ENCODE measurements around the gene TIMM13.
A peak's percentile ranks its signal among the peaks of the same experiment; 100 is the strongest.
"Not testable (repeated sequence)": the region's sequence is repeated elsewhere in the genome, so short reads cannot be mapped to it uniquely, and the experiment has no call there.

Gene TIMM13

DNA sequence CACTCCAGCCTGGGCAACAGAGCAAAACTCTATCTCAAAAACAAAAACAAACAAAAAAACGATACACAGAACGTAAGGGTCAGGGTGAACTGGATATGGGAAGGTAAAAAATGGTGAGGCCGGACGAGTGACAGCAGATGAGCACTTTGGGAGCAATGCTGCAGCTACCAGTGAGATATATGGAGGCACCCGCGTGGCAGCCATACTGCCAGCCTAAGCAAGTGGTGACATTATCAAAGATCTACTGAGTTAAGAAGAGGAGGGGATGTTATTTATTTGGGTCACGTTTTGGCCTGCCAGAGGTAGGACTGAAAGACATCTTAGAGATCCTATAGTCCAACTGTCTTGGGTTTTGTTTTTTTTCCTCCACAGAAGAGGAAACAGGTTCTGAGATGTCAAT is 14.2 kb downstream of the TIMM13 start:
- no peak for DNase-seq

- DNase-seq: no peak
Measured at GRCh38 chr19:2412449-2412848, 14.9 kb downstream of the TIMM13 start.

DNA sequence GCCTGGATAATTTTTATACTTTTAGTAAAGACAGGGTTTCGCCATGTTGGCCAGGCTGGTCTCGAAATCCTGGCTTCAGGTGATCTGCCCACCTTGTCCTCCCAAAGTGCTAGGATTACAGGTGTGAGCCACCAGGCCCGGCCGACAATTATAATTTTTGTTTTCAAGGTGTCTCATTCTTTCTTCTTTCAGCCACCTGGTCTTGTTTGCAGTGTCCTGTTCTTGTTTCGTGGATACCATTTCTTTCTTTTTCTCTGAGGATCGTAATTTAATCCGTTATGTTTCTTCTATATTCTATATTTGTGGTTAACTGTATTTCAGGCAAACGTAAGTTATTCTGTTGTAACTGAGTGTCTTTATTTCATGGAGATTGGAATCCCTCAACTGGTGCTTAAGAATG is 15.7 kb downstream of the TIMM13 start:
- DNase-seq: no peak

- no peak for DNase-seq
Measured at GRCh38 chr19:2410023-2410422, 17.4 kb downstream of the TIMM13 start.

GRCh38 chr19:2409352-2409912 is 18.0 kb downstream of the TIMM13 start:
- DNase-seq: no peak

DNA sequence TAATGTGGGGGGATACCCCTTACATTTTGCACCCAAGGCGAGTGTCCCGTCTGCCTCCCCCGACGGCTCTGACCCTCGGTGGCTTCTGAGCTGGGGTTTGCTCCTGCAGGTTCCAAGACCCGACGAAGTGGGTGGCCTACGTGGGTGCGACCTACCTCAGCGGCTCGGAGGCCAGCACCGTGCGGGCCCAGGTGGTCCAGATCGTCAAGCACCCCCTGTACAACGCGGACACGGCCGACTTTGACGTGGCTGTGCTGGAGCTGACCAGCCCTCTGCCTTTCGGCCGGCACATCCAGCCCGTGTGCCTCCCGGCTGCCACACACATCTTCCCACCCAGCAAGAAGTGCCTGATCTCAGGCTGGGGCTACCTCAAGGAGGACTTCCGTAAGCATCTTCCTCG is 19.1 kb downstream of the TIMM13 start:
- no peak for DNase-seq

GRCh38 chr19:2399582-2399981 is 27.8 kb downstream of the TIMM13 start:
- DNase-seq: no peak

DNA sequence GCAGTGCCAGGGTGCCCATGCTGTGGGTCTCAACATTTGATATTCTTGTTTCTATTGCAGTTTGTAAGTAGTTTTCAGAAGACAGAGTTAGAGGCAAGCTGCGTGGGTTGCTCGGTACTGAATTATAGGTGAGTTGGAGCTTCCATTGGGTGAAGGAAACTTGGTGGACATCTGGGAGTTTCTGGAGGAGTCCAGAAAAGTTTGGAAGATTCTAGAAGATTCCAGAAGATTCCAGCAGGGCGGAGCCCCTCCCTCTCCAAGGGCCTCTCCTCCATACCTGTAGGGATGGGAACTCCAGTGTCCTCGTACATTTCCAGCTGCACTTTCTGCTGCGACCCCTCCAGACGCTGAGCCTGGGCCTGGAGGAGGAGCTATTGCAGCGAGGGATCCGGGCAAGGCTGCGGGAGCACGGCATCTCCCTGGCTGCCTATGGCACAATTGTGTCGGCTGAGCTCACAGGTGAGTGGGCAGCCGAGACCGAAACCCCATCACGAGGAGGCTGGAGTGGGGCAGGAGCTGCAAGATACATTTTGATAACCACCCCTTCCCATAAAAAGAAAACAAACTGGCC is 28.6 kb downstream of the TIMM13 start:
- no peak for DNase-seq

- not testable (repeated sequence) for DNase-seq
Measured at GRCh38 chr19:2397173-2397572, 30.2 kb downstream of the TIMM13 start.

DNA sequence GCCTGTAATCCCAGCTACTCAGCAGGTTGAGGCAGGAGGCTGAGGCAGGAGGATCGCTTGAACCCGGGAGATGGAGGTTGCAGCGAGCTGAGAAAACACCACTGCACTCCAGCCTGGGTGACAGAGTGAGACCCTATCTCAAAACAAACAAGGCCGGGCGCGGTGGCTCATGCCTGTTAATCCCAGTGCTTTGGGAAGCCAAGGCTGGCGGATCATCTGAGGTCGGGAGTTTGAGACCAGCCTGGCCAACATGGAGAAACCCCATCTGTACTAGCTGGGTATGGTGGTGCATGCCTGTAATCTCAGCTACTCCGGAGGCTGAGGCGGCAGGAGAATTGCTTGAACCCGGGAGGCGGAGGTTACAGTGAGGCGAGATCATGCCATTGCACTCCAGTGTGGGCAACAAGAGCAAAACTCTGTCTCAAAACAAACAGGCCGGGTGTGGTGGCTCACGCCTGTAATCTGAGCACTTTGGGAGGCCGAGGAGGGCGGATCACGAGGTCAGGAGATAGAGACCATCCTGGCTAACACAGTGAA is 32.0 kb downstream of the TIMM13 start:
- DNase-seq: not testable (repeated sequence)

DNA sequence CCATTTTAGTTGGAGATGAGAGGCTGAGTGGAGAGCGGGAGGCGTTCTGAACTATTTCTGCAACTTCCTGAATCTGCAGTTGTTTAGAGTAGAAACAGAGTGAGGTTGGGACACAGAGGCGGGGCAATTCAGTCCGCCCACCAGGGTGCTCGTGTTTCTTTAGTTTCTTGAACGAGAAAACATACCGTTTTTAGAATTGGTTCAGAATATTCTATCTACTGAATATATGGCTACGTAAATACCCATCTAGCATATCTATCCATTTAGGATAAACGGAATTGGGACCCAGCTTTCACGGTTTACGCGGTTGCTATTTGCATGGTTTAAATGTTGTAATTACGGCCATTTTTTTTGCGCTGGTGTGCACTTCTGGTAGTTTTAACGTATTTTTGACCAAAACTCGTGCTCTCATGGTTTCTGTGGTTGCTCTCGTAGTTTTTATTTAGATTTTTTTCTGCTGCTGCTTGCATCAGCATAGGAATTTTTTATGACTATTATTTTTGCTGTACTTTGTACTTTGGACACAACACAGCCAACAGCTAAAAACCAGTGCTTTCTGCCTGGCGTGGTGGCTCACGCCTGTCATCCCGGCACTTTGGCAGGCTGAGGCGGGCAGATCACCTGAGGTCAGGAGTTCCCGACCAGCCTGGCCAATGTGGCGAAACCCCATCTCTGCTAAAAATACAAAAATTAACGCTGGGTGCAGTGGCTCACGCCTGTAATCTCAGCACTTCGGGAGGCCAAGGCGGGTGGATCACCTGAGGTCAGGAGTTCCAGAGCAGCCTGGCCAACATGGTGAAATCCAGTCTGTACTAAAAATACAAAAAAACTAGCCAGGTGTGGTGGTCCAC is 32.7 kb downstream of the TIMM13 start:
- no peak for DNase-seq

DNA sequence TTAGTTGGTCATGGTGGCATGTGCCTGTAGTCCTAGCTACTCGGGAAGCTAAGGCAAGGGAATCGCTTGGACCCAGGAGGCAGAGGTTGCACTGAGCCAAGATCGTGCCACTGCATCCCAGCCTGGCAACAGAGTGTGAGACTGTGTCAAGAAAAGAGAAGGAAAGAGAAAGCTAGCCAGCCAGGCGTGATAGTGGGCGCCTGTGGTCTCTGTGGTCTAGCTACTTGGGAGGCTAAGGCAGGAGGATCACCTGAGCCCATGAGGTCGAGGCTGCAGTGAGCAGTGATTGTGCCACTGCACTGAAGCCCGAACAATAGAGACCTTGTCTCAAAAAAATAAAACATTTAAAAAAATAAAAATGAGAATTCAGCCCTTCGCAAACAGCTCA is 33.3 kb downstream of the TIMM13 start:
- DNase-seq: no peak

- DNase-seq: not testable (repeated sequence)
Measured at GRCh38 chr19:2392899-2393298, 34.5 kb downstream of the TIMM13 start.

DNA sequence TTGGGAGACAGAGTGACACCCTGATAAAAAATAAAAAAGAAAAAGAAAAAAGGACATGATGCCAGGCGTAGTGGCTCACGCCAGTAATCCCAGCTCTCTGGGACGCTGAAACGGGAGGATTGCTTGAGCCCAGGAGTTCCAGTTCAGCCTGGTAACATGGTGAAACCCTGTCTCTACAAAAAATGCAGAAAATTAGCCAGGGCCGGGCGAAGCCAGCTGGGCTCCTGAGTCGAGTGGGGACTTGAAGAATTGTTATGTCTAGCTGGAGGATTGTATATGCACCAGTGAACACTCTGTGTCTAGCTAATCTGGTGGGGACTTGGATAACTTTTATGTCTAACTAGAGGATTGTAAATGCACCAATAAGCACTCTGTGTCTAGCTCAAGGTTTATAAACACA is 35.0 kb downstream of the TIMM13 start:
- DNase-seq: no peak

DNA sequence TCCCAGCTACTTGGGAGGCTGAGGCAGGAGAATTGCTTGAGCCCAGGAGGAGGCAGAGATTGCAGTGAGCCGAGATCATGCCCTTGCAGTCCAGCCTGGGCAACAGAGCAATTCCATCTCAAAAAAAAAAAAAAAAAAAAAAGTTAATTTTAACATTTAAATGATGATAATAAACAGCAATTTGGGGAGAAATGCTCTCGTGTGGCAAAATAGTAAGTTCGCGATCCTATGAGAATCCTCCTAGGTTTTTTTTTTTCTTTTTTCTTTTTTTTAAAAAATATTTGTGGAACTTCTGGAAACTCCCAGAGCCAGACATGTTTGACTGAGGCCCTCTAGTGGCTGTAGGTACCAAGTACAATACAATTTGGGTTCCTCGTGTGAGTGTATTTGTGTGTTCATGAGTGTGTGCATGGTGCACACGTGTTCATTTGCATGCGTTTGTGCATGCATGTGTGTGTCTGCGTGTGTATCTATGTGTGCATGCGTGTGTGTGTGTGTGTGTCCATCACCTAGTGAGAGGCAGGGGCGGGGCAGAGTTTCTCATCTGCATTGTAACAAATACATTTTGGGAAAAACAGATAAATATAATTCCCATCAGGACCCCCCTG is 36.2 kb downstream of the TIMM13 start:
- DNase-seq: peak; percentile 47

DNA sequence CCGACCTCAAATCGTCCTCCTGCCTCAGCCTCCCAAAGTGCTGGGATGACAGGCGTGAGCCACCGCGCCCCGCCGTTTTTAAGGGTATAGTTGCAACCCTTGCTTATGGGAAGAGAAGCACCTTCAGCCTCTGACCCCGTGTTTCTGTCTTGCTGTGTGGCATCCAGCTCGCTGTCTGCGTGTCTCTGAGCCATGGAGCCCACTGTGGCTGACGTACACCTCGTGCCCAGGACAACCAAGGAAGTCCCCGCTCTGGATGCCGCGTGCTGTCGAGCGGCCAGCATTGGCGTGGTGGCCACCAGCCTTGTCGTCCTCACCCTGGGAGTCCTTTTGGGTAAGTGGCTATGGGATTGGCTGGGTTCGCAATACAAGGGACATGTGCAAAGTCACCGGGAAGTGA is 37.8 kb downstream of the TIMM13 start:
- no peak for DNase-seq

- no peak for DNase-seq
Measured at GRCh38 chr19:2387367-2388288, 39.8 kb downstream of the TIMM13 start.

DNA sequence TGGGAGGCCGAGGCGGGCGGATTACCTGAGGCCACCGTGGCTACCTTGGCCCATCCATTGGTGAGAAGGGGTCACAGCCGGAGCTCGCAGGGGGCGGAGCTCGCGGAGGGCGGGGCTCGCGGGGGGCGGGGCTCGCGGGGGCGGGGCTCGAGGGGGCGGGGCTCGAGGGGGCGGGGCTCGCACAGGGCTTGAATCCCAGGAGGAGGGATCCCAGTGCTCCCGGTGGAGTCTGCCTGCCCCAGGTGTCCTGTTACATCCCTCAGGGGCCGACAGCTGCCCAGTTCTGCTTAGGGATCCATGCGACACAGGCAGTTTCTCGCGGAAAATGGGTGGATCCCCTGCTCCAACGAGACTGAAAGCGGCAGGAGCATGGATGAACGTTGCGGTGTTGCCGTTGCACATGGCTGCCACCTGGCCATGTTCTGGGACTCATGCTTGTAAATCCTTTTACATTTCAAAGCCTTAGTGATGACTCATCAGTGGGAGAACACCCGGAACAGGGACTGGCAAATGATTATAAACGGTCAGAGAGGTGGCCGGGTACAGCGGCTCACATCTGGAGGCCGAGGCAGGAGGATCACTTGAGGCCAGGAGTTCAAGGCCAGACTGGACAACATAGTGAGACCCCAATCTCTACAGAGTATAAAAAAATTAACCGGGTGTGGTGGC is 42.2 kb downstream of the TIMM13 start:
- DNase-seq: no peak

- no peak for DNase-seq
Measured at GRCh38 chr19:2382530-2383222, 44.7 kb downstream of the TIMM13 start.

DNA sequence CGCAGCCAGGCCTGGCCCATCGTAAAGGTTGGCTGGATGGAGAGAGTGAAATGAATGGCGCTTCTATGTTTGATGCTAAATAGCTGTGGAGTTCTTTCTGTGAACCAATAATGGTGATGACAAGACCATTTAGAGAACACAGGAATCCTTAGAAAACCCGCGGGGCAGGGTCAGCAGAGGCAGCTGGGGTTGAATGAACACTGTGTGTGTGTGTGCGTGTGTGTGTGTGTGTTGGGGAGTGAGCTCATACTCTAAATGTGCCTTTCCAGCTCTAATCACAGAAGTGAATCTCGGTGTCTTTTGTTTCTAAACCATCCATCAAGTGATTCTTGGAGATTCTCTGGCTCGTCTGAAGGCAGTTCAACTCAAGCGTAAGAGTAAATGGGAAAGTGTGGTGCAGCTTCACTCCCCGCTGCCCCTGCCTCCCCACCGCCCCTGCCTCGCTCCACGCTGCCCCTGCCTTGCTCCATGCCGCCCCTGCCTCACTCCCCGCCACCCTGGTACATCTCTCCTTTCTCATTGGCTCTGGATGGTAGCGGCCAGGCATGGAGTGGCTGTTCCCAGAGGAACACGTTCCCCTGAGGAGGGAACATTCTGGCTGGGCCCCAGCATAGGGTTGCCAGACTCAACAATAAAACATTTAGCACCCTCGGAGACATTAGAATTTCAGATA is 46.1 kb downstream of the TIMM13 start:
- DNase-seq: no peak

GRCh38 chr19:2380567-2380966 is 46.8 kb downstream of the TIMM13 start:
- no peak for DNase-seq

All from stimulated activated CD4-positive, alpha-beta T cell treated with anti-CD3 and anti-CD28 coated beads, Interleukin-4, amount 100 ng/mL, for 24 hours (primary cell).